Lower leg skin (tissue), 4 donors: Measurements from ENCODE around the gene RPIA. TPM values are rescaled to one million over a fixed set of nuclear protein-coding genes. Genes with fewer than 3 reads are reported as not detected.
"Not testable (repeated sequence)": the region's sequence is repeated elsewhere in the genome, so short reads cannot be mapped to it uniquely, and the experiment has no call there.

Source experiments
- DNase-seq, 2 donors: peaks; one replicate each; pipeline ENCODE4 v3.0.0-alpha.2; 2019; ENCODE audit warnings: low spot score in 2 of 2
- H3K4me3 ChIP-seq: fragments of 200-600 bp; sonication (generic); 2 replicates; pipeline ENCODE4 v1.5.1; 2017; ENCODE audit warnings: mild to moderate bottlenecking, low read depth; ENCODE audit not compliant: poor library complexity, severe bottlenecking
- POLR2A ChIP-seq, 2 donors: fragments of 450-650 bp; IDR thresholded peaks; one replicate each; pipeline ENCODE4 v1.6.1; 2016 to 2017; ENCODE audit warnings: antibody characterized with exemption in 2 of 2, mild to moderate bottlenecking in 1 of 2, moderate library complexity in 1 of 2
- WGBS, 2 donors: methylation state at CpG; one replicate each; pipeline ENCODE4 v1.1.5; 2018; 5-methylcytosine and 5-hydroxymethylcytosine counted together
- intact Hi-C: fragments of 100-400 bp; cut with DNase I; formaldehyde crosslinking; loops from one replicate; pipeline ENCODE4 v1.15.0; 2023; ENCODE audit warnings: low total_unique reads
- total RNA-seq, 4 donors: library from RNA; depleted of rRNA; stranded (reverse); fragments of >200 nt; gene quantifications; one replicate each; pipeline ENCODE4 v1.1.0, GENCODE V29; 2016
- TF ChIP-seq, protein P1 (sequence below), 3 donors: fragments of 450-650 bp; IDR thresholded peaks; one replicate each; pipeline ENCODE4 v1.5.1; 2016; ENCODE audit warnings: antibody characterized with exemption in 3 of 3, mild to moderate bottlenecking in 3 of 3, moderate library complexity in 2 of 3

Gene RPIA
- total RNA-seq, 4 donors from 2014 or later = 5.9 to 14.1 (median 8.5) TPM

DNA sequence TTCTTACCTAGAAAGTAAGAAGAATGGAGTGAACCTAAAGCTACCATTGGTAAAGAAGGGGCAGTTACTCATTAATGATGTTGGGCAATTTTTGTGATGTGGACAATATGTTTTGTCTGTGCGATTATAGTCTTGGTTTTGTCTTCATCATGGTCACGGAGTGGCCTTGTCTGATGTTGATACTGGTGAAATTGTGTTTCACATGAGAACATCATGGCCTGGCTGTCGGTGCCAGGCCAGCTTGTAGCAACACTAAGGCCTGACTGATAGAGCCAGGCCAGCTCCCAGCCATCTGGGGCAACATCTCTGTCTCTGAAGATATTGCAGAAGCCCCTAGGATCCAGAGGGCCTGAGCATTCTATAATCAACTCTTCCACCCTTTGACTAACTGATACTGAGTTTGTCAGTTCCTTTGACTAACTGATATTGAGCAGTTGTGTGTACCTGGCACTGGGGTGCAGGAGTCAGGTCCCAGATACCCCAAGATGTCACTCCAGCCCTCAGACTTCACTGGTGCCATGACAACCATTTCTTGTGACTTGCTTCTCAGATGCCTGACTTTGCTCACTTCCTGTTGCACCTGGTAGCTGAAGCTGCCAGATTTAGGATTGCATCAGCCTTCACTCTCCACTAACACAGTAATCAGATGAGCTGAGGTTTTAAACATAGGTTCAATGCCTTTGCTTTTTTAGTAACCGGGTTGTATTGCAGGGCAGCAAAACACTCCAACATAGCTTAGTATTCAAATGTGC, 62.5 kb downstream of the RPIA start:
- intact Hi-C loops = no loop called here
- TF ChIP-seq, protein P1, sequence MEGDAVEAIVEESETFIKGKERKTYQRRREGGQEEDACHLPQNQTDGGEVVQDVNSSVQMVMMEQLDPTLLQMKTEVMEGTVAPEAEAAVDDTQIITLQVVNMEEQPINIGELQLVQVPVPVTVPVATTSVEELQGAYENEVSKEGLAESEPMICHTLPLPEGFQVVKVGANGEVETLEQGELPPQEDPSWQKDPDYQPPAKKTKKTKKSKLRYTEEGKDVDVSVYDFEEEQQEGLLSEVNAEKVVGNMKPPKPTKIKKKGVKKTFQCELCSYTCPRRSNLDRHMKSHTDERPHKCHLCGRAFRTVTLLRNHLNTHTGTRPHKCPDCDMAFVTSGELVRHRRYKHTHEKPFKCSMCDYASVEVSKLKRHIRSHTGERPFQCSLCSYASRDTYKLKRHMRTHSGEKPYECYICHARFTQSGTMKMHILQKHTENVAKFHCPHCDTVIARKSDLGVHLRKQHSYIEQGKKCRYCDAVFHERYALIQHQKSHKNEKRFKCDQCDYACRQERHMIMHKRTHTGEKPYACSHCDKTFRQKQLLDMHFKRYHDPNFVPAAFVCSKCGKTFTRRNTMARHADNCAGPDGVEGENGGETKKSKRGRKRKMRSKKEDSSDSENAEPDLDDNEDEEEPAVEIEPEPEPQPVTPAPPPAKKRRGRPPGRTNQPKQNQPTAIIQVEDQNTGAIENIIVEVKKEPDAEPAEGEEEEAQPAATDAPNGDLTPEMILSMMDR (IDR thresholded peaks at IDR 0.05) = no peak
- TF ChIP-seq POLR2A (IDR thresholded peaks at IDR 0.05) = no peak
- 80 to 84% methylated on average over 4 of the region's 4 CpGs for WGBS, 2 donors
- DNase-seq = no peak
- no peak overlapping the region for H3K4me3 ChIP-seq

GRCh38 chr2:88754585-88755320, 63.3 kb downstream of the RPIA start:
- DNase-seq = no peak
- intact Hi-C loops = no loop called here
- no peak overlapping the region for H3K4me3 ChIP-seq
- WGBS, 2 donors = 76 to 79% methylated on average over 6 of the region's 6 CpGs
- TF ChIP-seq, protein P1 (IDR thresholded peaks at IDR 0.05) = no peak
- no peak for TF ChIP-seq POLR2A (IDR thresholded peaks at IDR 0.05)

- TF ChIP-seq, protein P1 (IDR thresholded peaks at IDR 0.05) = no peak
- no peak for TF ChIP-seq POLR2A (IDR thresholded peaks at IDR 0.05)
- intact Hi-C loops = no loop called here
Observed at GRCh38 chr2:88755836-88756235, 64.4 kb downstream of the RPIA start.

GRCh38 chr2:88757025-88757424, 65.6 kb downstream of the RPIA start:
- no peak overlapping the region for H3K4me3 ChIP-seq
- TF ChIP-seq, protein P1 (IDR thresholded peaks at IDR 0.05) = no peak
- no peak for TF ChIP-seq POLR2A (IDR thresholded peaks at IDR 0.05)
- no peak for DNase-seq
- WGBS, 2 donors = 92 to 96% methylated on average over 7 to 8 of the region's 8 CpGs
- intact Hi-C loops = no loop called here

More at GRCh38 chr2:88755836-88756235, 64.4 kb downstream of the RPIA start:
- no peak overlapping the region for H3K4me3 ChIP-seq
- 87 to 97% methylated on average over 3 of the region's 3 CpGs for WGBS, 2 donors
- DNase-seq = no peak

GRCh38 chr2:88758702-88759101, 67.2 kb downstream of the RPIA start:
- 93 to 94% methylated on average over 2 of the region's 2 CpGs for WGBS, 2 donors
- intact Hi-C loops, DNase-seq, H3K4me3 ChIP-seq: not testable (repeated sequence)

DNA sequence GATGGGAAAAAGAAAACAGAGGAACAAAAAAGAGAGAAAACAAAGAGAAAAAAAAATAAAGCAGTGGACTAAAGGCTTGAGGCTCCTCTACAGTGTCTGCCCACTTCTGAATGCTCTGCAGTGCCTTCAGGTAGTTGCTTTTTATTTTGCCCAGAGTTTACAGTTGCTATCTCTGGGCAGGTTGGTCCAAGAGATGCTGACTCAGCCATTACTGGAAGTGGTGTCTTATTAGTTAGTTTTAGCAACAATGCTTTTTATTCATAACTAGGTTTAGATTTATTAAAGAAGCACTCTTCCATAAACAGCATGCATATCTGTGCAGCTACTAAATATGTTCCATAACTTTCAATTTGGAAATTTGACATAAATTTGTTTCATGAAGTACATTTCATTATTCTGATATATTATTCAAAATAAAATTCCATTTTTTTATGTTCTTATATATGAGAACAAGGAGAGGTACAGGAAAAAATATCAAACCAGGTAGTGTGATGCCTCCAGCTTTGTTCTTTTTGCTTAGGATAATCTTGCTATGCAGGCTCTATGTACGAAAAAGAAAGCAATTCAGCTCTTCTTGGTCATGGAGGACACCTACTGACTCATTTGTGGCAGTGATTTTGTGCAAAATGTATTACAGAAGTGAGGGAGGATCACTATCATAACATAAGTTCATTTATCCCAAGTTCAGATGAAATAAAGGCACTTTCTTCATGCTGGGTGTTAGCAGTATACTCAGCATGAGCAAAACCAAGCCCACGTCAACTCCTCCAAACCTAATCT, 69.5 kb downstream of the RPIA start:
- no peak overlapping the region for H3K4me3 ChIP-seq
- 80 to 81% methylated on average over 2 of the region's 2 CpGs for WGBS, 2 donors
- intact Hi-C loops = no loop called here
- no peak for DNase-seq
- TF ChIP-seq, protein P1 (IDR thresholded peaks at IDR 0.05) = no peak
- TF ChIP-seq POLR2A (IDR thresholded peaks at IDR 0.05) = no peak
